PFSK-1 (cell line): ENCODE results near the gene HOXC10.

Experiments used
- POLR2AphosphoS5 ChIP-seq: IDR thresholded peaks from 2 replicates; pipeline ENCODE4 v1.6.1; 2012; ENCODE audit warnings: low read depth, mild to moderate bottlenecking, control low read depth, low read length, moderate library complexity
- TAF1 ChIP-seq: IDR thresholded peaks from 2 replicates; pipeline ENCODE4 v1.6.1; 2012; ENCODE audit warnings: low read length, control low read depth, borderline replicate concordance; ENCODE audit not compliant: insufficient read depth

DNA sequence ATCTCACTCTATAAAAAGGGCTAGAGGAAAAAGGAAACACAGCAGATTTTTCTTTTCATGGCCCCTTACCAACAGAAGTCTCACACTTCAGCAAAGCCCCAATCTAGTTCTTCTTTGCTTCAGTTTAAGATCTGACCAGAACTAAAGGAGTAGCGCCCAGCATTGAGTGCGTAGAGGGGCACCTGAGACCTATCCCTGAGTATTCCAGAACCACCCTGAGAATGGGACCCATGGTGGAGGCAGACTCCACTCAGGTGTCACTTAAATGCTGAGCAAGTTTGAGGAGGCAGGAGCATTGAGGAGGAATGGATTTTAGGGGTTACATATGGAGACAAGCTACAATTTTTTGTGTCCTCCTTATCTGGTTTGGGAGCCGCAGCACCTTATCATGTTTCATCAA is 13.8 kb upstream of the HOXC10 start:
- no peak for TF ChIP-seq POLR2AphosphoS5
- no peak for TF ChIP-seq TAF1
